ENCODE results near the gene ST3GAL2.
A peak's percentile ranks its signal among the peaks of the same experiment; 100 is the strongest.
"Not testable (repeated sequence)": the region's sequence is repeated elsewhere in the genome, so short reads cannot be mapped to it uniquely, and the experiment has no call there.

Gene ST3GAL2

DNA sequence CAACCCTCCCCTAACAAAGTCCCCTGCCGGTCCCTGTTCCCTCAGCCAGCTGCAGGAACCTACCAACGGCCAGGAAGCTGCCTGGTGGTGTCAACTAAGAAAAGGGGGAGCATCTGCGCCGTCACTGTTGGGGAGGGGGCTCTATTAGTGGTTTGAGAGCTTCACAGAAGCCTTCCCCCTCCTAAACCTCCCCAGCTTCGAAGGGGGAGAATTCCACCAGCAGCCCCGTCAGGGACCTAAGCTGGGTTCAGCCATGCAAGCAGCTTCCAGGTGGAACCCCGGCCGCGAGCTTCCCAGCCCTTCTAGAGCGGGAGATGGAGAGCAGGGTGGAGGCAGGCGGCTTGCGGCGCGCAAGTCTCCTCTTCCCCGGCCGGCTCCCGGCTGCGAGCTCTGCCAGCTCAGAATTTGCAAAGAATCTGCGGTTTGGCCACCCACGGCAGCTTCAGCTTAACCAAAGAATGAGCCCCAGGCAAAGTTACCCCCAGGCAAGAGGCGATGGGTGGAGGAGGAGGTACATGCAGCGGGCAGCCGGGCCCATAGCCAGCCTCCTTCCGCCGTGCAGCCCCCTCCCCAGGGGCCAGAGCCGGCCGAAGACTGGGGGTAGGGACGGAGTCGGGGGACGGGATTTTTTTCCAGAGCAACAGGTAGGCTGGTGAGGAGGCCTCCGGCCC, 58.5 kb downstream of the ST3GAL2 start:
- peaks cover 2% of the 10 kb centered on the region for H3K36me3 ChIP-seq (ENCODE audit: control insufficient read depth, insufficient read depth, low read length)
- peak overlapping the region; percentile 53 for H3K27ac ChIP-seq (ENCODE audit: low read depth, low read length)
- H3K4me1 ChIP-seq (ENCODE audit: control insufficient read depth, insufficient read depth, low read length): peaks cover 2% of the 10 kb centered on the region
- H3K9ac ChIP-seq (ENCODE audit: low read length): peak overlapping the region; percentile 29
- peak overlapping the region; percentile 66 for H3K4me3 ChIP-seq (ENCODE audit: low read length)
- H3K27me3 ChIP-seq (ENCODE audit: control insufficient read depth, insufficient read depth, low read length): no peaks in the 10 kb centered on the region

DNA sequence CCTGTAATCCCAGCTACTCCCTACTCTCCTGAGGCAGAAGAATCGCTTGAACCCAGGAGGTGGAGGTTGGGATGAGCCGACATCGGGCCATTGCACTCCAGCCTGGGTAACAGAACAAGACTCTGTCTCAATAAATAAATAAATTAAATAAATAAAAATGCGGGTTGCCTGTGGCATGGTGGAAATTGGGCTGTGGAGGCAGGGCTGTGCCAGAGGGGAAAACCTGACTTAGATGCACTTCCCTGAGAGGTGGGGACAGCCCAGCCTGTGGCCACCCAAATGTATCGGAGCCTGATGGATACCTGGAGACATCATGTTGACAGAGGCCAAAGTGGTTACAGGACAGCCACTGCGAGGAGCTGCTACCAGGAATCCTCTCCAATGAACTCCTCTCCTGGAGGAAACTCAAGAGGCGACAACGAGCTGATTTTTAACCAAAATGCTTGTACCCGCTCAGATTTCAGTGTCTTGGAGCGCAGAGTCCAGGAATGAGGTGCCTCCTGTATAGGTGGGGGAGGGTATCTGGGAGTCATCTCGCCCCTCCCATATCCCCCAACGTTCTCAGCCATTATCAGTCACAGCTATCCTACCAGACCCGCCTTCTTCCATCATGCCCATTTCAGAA, 59.9 kb downstream of the ST3GAL2 start:
- H3K9ac ChIP-seq (ENCODE audit: low read length): no peak overlapping the region
- H3K36me3 ChIP-seq (ENCODE audit: control insufficient read depth, insufficient read depth, low read length): peaks cover 4% of the 10 kb centered on the region
- H3K4me3 ChIP-seq (ENCODE audit: low read length): no peak overlapping the region
- H3K4me1 ChIP-seq (ENCODE audit: control insufficient read depth, insufficient read depth, low read length): peaks cover 2% of the 10 kb centered on the region
- H3K27ac ChIP-seq (ENCODE audit: low read depth, low read length): no peak overlapping the region
- H3K27me3 ChIP-seq (ENCODE audit: control insufficient read depth, insufficient read depth, low read length): no peaks in the 10 kb centered on the region

- Histone ChIP-seq H3K27ac (ENCODE audit: low read depth, low read length) (no peak overlapping the region), H3K9ac (ENCODE audit: low read length) (no peak overlapping the region), H3K4me1 (ENCODE audit: control insufficient read depth, insufficient read depth, low read length) (peaks cover 2% of the 10 kb centered on the region), H3K36me3 (ENCODE audit: control insufficient read depth, insufficient read depth, low read length) (peaks cover 8% of the 10 kb centered on the region), H3K4me3 (ENCODE audit: low read length) (no peak overlapping the region), H3K27me3 (ENCODE audit: control insufficient read depth, insufficient read depth, low read length) (no peaks in the 10 kb centered on the region)
Observed at GRCh38 chr16:70377782-70378181, 61.1 kb downstream of the ST3GAL2 start.

GRCh38 chr16:70375636-70376611, 63.0 kb downstream of the ST3GAL2 start:
- Histone ChIP-seq H3K27me3 (ENCODE audit: control insufficient read depth, insufficient read depth, low read length) (no peaks in the 10 kb centered on the region), H3K27ac (ENCODE audit: low read depth, low read length) (no peak overlapping the region), H3K36me3 (ENCODE audit: control insufficient read depth, insufficient read depth, low read length) (peaks cover 16% of the 10 kb centered on the region), H3K4me1 (ENCODE audit: control insufficient read depth, insufficient read depth, low read length) (peaks cover 2% of the 10 kb centered on the region), H3K4me3 (ENCODE audit: low read length) (no peak overlapping the region), H3K9ac (ENCODE audit: low read length) (no peak overlapping the region)

DNA sequence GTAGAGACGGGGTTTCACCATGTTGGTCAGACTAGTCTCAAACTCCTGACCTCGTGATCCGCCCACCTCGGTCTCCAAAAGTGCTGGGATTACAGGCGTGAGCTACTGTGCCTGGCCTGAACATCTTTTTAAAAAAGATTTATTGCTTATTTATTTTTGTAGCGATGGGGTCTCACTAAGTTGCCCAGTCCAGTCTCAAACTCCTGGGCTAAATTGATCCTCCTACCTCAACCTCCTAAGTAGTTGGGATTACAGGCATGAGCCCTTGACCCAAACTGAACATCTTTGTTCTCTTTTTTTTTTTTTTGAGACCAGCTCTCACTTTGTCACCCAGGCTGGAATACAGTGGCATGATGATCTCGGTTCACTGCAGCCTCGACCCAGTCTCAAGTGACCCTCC, 64.7 kb downstream of the ST3GAL2 start:
- no peak overlapping the region for H3K4me3 ChIP-seq (ENCODE audit: low read length)
- H3K27ac ChIP-seq (ENCODE audit: low read depth, low read length): no peak overlapping the region
- no peaks in the 10 kb centered on the region for H3K27me3 ChIP-seq (ENCODE audit: control insufficient read depth, insufficient read depth, low read length)
- H3K9ac ChIP-seq (ENCODE audit: low read length): no peak overlapping the region
- H3K4me1 ChIP-seq (ENCODE audit: control insufficient read depth, insufficient read depth, low read length): no peaks in the 10 kb centered on the region
- peaks cover 17% of the 10 kb centered on the region for H3K36me3 ChIP-seq (ENCODE audit: control insufficient read depth, insufficient read depth, low read length)

GRCh38 chr16:70372921-70373728, 65.8 kb downstream of the ST3GAL2 start:
- Histone ChIP-seq H3K36me3 (ENCODE audit: control insufficient read depth, insufficient read depth, low read length) (peaks cover 17% of the 10 kb centered on the region), H3K27me3 (ENCODE audit: control insufficient read depth, insufficient read depth, low read length) (no peaks in the 10 kb centered on the region), H3K4me1 (ENCODE audit: control insufficient read depth, insufficient read depth, low read length) (no peaks in the 10 kb centered on the region), H3K9ac (ENCODE audit: low read length) (no peak overlapping the region), H3K27ac (ENCODE audit: low read depth, low read length) (no peak overlapping the region), H3K4me3 (ENCODE audit: low read length) (no peak overlapping the region)

DNA sequence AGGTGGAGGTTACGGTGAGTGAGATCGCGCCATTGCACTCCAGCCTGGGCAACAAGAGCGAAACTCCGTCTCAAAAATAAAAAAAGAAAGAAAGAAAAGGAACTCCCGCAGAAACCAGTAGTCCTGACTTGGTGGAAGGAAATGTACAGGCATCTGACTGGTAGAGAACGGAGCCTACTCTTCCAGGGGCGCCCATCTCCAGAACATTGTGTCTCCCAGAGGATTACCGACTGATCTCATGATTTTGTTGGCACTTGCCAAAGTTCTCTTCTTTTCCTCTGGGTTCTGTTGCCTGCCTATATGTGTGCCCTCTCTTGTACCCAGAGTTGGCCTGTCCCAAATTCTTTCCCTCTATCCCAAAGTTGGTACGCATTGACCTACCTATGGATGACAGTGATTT, 68.0 kb downstream of the ST3GAL2 start:
- no peaks in the 10 kb centered on the region for H3K4me1 ChIP-seq (ENCODE audit: control insufficient read depth, insufficient read depth, low read length)
- peaks cover 23% of the 10 kb centered on the region for H3K36me3 ChIP-seq (ENCODE audit: control insufficient read depth, insufficient read depth, low read length)
- no peaks in the 10 kb centered on the region for H3K27me3 ChIP-seq (ENCODE audit: control insufficient read depth, insufficient read depth, low read length)
- no peak overlapping the region for H3K9ac ChIP-seq (ENCODE audit: low read length)
- H3K4me3 ChIP-seq (ENCODE audit: low read length): no peak overlapping the region
- H3K27ac ChIP-seq (ENCODE audit: low read depth, low read length): no peak overlapping the region

DNA sequence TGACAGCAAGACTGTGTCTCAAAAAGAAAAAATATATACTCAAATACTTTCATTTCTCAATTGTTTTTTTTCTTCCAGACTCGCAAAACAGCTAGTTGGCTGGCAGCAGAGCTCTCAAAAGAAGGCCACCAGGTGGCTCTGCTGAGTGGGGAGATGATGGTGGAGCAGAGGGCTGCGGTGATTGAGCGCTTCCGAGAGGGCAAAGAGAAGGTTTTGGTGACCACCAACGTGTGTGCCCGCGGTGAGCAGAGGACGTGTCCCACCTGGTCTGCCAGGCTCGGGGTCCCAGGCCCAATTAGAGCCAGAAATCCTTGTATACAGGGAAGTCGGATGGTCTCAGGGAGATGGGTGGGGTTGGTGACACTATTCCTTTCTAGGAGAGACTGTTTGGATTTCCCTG, 68.8 kb downstream of the ST3GAL2 start:
- not testable (repeated sequence) for H3K9ac ChIP-seq (ENCODE audit: low read length); H3K27ac ChIP-seq (ENCODE audit: low read depth, low read length); H3K4me3 ChIP-seq (ENCODE audit: low read length); H3K27me3 ChIP-seq (ENCODE audit: control insufficient read depth, insufficient read depth, low read length); H3K4me1 ChIP-seq (ENCODE audit: control insufficient read depth, insufficient read depth, low read length)
- H3K36me3 ChIP-seq (ENCODE audit: control insufficient read depth, insufficient read depth, low read length): peaks cover 29% of the 10 kb centered on the region

DNA sequence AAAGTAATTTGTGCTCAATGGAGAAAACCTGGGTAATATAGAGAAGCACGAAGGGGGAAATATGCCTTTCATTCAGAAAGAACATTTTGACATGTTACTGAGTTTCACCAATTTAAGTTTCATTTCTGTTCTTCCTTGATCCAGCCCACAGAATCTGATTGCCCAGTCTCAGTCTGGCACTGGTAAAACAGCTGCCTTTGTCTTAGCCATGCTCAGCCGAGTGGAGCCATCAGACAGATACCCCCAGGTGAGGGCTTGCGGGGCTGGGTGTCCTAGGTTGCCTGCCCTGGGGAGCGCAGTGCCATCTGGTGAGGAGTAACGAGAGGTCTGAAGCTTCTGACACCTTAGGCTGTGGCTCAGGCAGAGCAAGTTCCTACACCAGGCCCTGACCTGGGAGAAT, 74.5 kb downstream of the ST3GAL2 start:
- Histone ChIP-seq H3K4me3 (ENCODE audit: low read length) (no peak overlapping the region), H3K4me1 (ENCODE audit: control insufficient read depth, insufficient read depth, low read length) (no peaks in the 10 kb centered on the region), H3K36me3 (ENCODE audit: control insufficient read depth, insufficient read depth, low read length) (peaks cover 37% of the 10 kb centered on the region), H3K27ac (ENCODE audit: low read depth, low read length) (no peak overlapping the region), H3K27me3 (ENCODE audit: control insufficient read depth, insufficient read depth, low read length) (no peaks in the 10 kb centered on the region), H3K9ac (ENCODE audit: low read length) (no peak overlapping the region)

DNA sequence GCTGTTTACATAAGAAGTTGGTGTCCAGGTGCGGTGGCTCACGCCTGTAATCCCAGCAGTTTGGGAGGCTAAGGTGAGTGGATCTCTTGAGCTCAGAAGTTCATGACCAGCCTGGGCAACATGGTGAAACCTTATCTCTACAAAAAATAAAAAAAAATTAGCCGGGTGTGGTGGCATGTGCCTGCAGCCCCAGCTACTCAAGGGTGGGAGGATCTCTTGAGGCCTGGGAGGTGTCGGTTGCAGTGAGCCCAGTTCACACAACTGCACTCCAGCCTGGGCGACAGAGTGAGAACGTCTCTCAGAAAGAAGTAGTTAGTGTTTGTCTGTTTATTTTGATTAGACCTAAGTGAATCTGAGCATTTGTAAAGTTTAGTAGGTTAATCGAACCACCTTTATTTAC, 79.3 kb downstream of the ST3GAL2 start:
- no peak overlapping the region for H3K9ac ChIP-seq (ENCODE audit: low read length)
- no peak overlapping the region for H3K4me3 ChIP-seq (ENCODE audit: low read length)
- peaks cover 27% of the 10 kb centered on the region for H3K36me3 ChIP-seq (ENCODE audit: control insufficient read depth, insufficient read depth, low read length)
- H3K27ac ChIP-seq (ENCODE audit: low read depth, low read length): no peak overlapping the region
- H3K27me3 ChIP-seq (ENCODE audit: control insufficient read depth, insufficient read depth, low read length): no peaks in the 10 kb centered on the region
- H3K4me1 ChIP-seq (ENCODE audit: control insufficient read depth, insufficient read depth, low read length): no peaks in the 10 kb centered on the region

- H3K4me1 ChIP-seq (ENCODE audit: control insufficient read depth, insufficient read depth, low read length): peaks cover 9% of the 10 kb centered on the region
- no peaks in the 10 kb centered on the region for H3K27me3 ChIP-seq (ENCODE audit: control insufficient read depth, insufficient read depth, low read length)
- H3K4me3 ChIP-seq (ENCODE audit: low read length): no peak overlapping the region
- peaks cover 6% of the 10 kb centered on the region for H3K36me3 ChIP-seq (ENCODE audit: control insufficient read depth, insufficient read depth, low read length)
- H3K9ac ChIP-seq (ENCODE audit: low read length): no peak overlapping the region
- H3K27ac ChIP-seq (ENCODE audit: low read depth, low read length): no peak overlapping the region
Observed at GRCh38 chr16:70349783-70350182, 89.1 kb downstream of the ST3GAL2 start.

- Histone ChIP-seq H3K4me3 (ENCODE audit: low read length) (no peak overlapping the region), H3K9ac (ENCODE audit: low read length) (no peak overlapping the region), H3K4me1 (ENCODE audit: control insufficient read depth, insufficient read depth, low read length) (peaks cover 9% of the 10 kb centered on the region), H3K27ac (ENCODE audit: low read depth, low read length) (no peak overlapping the region), H3K27me3 (ENCODE audit: control insufficient read depth, insufficient read depth, low read length) (no peaks in the 10 kb centered on the region), H3K36me3 (ENCODE audit: control insufficient read depth, insufficient read depth, low read length) (peaks cover 3% of the 10 kb centered on the region)
Observed at GRCh38 chr16:70348991-70349390, 89.9 kb downstream of the ST3GAL2 start.
